Measurements from ENCODE around the gene IL4R.

IL4R gene

GRCh38 chr16:27289669-27290068, 24.1 kb upstream of the IL4R start:
- no peak for DNase-seq

DNA sequence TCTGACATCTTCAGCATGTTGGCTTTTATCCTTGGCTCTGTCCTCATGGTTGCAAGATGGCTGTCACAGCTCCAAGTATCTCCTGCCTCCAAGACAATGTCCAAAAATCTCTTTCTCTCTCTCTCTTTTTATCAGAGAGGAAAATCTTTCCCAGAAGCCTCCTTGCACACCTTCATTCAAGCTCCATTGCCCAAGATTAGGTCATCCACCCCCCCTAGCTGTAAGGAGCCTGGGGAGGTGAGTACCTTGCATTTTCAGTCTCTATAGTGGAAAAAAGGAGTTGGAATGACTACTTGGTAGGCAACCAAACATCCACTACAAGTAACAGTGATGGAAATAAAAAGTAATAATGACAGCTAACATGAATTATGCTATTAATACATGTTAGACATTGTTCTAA, 23.2 kb upstream of the IL4R start:
- DNase-seq = no peak

GRCh38 chr16:27291106-27291505, 22.7 kb upstream of the IL4R start:
- DNase-seq = no peak

- DNase-seq = no peak
Observed at GRCh38 chr16:27291722-27292240, 22.0 kb upstream of the IL4R start.

DNA sequence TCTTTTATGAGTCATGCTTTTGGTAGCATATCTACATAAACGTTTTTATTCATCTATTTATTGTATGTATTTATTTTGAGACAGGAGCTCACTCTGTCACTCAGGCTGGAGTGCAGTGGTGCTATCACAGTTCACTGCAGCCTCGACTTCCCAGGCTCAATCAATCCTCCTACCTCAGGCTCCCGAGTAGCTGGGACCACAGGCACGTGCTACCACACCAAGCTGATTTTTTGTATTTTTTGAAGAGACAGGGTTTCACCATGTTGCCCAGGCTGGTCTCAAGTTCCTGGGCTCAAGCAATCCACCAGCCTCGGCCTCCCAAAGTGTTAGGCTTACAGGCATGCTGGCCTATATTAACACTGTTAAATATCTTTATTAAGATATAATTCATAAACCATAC, 20.4 kb upstream of the IL4R start:
- DNase-seq = no peak

DNA sequence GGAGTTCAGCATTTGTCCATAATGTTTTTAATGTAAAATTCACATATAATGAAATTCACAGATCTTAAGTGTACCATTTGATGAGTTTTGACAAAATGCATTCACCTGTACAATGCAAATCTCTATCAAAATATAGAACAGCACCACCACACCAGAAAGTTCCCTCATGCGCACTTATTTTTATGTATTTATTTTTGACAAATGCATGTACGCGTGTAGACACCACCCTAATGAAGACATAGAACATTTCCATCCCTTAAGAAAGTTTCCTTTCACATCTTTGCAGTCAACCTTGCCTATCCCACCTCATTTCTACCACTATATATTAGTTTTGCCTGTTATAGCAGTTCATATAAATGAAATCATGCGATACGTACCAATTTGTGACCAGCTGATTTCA, 15.6 kb upstream of the IL4R start:
- DNase-seq = no peak

- DNase-seq = no peak
Observed at GRCh38 chr16:27301236-27301861, 12.4 kb upstream of the IL4R start.

- no peak for DNase-seq
Observed at GRCh38 chr16:27302126-27302525, 11.6 kb upstream of the IL4R start.

GRCh38 chr16:27303256-27304100, 10.3 kb upstream of the IL4R start:
- no peak for DNase-seq

DNA sequence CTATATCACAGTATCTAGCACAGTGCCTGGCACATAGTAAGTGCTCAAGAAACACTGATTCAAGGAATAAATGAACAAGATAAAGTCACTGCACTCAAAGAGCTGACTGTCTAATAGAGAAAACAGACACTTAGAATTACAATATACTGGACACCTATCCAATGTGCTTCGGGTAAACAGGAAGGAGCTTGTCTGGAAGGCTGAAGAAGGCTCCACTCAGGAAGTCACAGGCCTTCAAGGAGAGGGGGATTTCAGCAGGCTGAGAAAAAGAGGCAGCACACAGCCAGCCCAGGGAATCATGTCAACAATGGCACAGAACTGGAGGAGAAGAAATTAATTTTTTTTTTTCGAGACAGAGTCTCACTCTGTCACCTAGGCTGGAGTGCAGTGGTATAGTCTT, 9.7 kb upstream of the IL4R start:
- DNase-seq = no peak

DNA sequence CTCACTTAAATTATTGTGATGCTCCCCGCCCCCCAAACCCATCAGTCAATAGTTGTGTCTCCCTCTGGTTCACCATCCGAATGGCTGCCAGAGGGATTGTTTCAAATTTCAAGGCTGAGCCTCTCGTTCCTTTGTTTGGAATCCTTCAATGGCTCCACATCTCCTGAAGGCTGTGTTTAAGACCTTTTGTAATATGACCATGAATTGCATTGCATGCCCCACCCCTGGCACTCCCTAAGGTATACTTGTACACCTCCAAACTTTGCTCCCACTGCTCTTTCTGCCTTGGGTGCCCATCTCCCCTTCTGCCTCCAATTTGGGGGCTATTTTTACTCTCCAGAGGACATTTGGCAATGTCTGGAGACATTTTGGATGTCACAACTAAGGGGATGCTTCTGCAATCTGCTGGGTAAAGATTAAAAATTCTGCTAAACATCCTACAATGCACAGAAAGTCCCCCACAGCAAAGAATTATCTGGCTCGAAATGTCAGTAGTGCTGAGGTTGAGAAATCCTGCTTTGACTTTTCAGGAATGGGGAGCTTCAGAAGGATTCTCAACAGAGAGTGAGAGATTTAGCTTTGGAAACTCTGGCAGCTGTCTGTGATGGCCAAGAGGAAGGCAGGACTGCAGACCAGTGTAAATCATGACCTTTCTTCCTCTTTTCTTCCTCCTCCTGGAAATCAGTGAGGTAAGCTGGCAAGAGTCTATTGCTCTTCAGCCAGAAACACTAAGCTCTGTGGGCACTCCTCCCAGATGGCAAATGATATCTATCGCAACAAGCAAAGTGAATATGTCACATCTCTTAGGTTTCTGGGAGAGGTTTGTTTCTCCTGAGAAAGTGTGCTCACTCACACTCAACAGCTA, 8.7 kb upstream of the IL4R start:
- no peak for DNase-seq

GRCh38 chr16:27305839-27306442, 7.8 kb upstream of the IL4R start:
- no peak for DNase-seq

- no peak for DNase-seq
Observed at GRCh38 chr16:27308792-27309191, 5.0 kb upstream of the IL4R start.

DNA sequence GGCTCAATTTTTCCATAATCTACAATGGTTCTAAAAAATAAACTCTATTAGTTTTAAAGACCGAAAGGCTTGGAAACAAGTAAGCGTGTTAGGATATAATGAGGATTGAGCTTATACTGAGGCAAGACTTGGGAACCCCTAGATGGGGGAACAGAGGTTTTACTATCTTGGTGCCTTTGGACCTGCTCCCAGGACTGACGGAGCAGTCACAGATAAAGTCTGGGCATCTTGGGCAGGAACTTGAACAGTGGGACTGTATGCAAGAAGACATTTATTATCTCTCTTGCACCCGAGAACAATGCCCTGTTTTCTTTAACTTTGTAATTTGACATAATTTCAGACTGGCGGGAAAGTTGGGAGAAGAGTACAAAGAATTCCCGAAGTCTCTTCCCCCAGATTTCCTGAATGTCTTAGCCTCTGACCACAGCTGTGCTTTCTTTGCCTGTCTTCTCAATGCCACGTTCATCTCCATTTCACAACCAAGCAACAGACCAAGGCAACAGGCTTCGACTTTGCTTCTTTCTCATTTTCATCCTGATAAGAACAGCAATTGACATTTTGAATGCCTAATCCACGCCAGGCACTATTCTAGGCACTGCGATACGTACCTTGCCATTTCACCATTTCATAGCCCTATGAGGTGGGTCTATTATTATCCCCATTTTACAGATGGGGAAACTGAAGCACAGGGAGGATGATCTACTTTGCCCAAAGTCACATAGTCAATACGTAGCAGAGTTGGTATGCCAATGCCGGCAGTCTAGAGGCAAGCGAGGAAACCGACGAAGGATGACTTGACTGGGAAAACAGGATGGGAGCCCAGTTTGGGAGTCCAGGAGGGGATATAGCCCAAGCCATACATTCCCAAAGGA, 3.0 kb upstream of the IL4R start:
- DNase-seq = no peak

GRCh38 chr16:27311448-27311830, 2.3 kb upstream of the IL4R start:
- no peak for DNase-seq

GRCh38 chr16:27311897-27312303, 1.9 kb upstream of the IL4R start:
- no peak for DNase-seq

DNA sequence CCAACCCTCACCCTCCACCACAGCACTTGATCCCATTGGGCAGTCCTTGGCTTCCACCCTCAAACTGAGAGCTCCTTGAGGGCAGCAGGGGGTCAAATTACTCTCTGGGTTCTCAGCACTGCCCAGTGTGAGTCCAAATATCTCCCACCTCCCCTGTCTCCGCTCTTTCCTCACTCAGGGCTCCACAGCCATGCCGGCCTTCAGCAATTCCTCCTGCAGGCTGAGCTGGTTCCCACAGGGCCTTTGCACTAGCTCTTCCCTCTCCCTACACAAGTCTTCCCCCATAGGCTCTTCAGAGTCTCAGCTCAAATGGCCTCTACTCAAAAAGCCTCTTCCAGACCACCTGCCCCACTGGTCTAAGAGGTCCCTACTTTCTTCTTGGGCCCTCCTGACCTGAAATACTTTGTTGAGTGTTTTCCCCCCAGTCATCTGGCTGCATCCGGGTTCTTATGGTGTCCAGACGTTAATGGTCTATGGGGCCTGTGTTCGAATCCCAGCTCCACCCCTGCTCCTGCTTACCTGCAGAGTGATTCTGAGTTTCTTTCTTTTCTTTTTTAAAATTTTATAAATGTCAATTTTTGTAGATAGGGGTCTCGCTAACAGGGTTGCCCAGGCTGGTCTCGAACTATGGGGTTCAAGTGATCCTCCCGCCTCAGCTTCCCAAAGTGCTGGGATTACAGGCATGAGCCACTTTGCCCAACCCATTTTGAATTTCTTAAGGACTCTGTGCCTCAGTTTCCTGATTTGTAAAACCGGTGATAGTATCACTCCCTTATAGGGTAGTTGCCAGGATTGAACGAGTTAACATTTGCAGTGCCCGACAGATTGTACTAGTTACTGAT, 973 bp upstream of the IL4R start:
- no peak for DNase-seq

DNA sequence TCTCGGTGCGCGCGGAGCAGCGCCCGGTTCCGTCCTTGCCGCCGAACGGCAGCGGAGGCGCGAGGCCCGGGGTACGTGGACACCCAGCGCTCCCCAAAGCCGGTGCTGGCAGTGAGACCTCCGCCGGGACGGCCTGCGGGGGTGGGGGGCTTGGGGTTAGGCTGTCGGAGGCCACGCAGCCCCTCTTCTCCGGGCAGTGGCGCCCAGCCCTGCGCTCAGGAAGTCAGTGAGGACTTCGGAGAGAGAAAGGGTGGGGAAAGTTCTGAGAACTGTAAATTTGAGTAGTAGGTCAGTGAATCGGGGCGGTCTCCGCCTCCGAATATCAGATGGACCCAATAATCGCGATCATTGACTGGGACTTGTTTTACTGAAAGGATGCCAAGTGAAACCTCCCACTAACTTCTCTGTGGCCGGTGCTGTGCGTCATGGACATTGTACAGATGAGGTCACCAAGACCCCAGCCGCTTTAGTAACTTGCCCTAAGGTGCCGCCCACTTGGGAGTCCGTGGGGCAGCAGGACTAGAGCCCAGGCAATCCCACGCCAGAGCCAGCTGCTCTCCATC, 468 bp downstream of the IL4R start:
- no peak for DNase-seq

GRCh38 chr16:27314986-27315332, 1.2 kb downstream of the IL4R start:
- no peak for DNase-seq

GRCh38 chr16:27315333-27316037, 1.7 kb downstream of the IL4R start:
- no peak for DNase-seq

All from DMS153 (cell line).